Spinal cord (tissue), 10 donors: Measurements from ENCODE around the gene IGHMBP2. TPM values are rescaled to one million over a fixed set of nuclear protein-coding genes. Genes with fewer than 3 reads are reported as not detected.

Experiments
- DNase-seq, 6 donors: peaks; one replicate each; pipeline versions ENCODE4 v3.0.0 to v3.0.0-alpha.2; 2013 to 2015; ENCODE audit warnings: low spot score in 6 of 6, low read depth in 4 of 6
- H3K27ac ChIP-seq: one replicate; pipeline ENCODE4 v1.5.1; 2013; ENCODE audit warnings: low read depth, low read length, control low read depth
- H3K27me3 ChIP-seq: one replicate; pipeline ENCODE4 v1.6.1; 2013; ENCODE audit warnings: low read length; ENCODE audit not compliant: control insufficient read depth, insufficient read depth
- H3K36me3 ChIP-seq: one replicate; pipeline ENCODE4 v1.6.1; 2013; ENCODE audit warnings: low read length; ENCODE audit not compliant: control insufficient read depth, insufficient read depth
- H3K4me1 ChIP-seq: one replicate; pipeline ENCODE4 v1.6.1; 2013; ENCODE audit warnings: low read length; ENCODE audit not compliant: control insufficient read depth, insufficient read depth
- H3K4me3 ChIP-seq: one replicate; pipeline ENCODE4 v1.5.1; 2013; ENCODE audit warnings: low read depth, low read length, control low read depth
- H3K9me3 ChIP-seq: one replicate; pipeline ENCODE4 v1.6.1; 2013; ENCODE audit warnings: low read length; ENCODE audit not compliant: control insufficient read depth, insufficient read depth
- WGBS: methylation state at CpG from one replicate; pipeline ENCODE4 v1.1.5; 2013; ENCODE audit warnings: missing lambda C conversion rate; ENCODE audit not compliant: insufficient coverage; 5-methylcytosine and 5-hydroxymethylcytosine counted together
- polyA plus RNA-seq, 2 donors: library from polyadenylated mRNA; unstranded; fragments of 120-200 nt; gene quantifications; one replicate each; pipeline ENCODE4 v1.2.1, GENCODE V29; 2013; ENCODE audit not compliant: insufficient read length in 2 of 2
- total RNA-seq, 2 donors: library from RNA; depleted of rRNA in 1 of 2; stranded (reverse); fragments of 120-200 nt in 1 of 2; fragments of >200 nt in 1 of 2; gene quantifications; one replicate each; pipeline versions ENCODE4 v1.2.3 to v1.2.4, GENCODE V29; 2013 to 2014
- donor health status: healthy.

Gene IGHMBP2
- total and polyA plus RNA-seq, 4 donors: 11.4 to 28.1 (median 16.0) TPM

- Histone ChIP-seq H3K4me3 (no peak overlapping the region), H3K9me3 (no peaks in the 10 kb centered on the region), H3K27me3 (no peaks in the 10 kb centered on the region), H3K27ac (peak overlapping the region; percentile 93), H3K36me3 (peaks cover 42% of the 10 kb centered on the region), H3K4me1 (peaks cover 18% of the 10 kb centered on the region)
- 45% methylated on average over 15 of the region's 18 CpGs for WGBS
- peak in 2 of 6 donors; percentile 9 to 71 for DNase-seq
Measured at GRCh38 chr11:68889948-68890446, 13.7 kb upstream of the IGHMBP2 start.

- H3K36me3 ChIP-seq: peaks cover 49% of the 10 kb centered on the region
- H3K4me1 ChIP-seq: peaks cover 18% of the 10 kb centered on the region
- no peak overlapping the region for H3K4me3 ChIP-seq
Measured at GRCh38 chr11:68890490-68891231, 13.0 kb upstream of the IGHMBP2 start.

GRCh38 chr11:68891351-68891948 lies 12.2 kb upstream of the IGHMBP2 start:
- Histone ChIP-seq H3K36me3 (peaks cover 55% of the 10 kb centered on the region), H3K4me1 (peaks cover 18% of the 10 kb centered on the region), H3K4me3 (no peak overlapping the region), H3K27me3 (no peaks in the 10 kb centered on the region), H3K27ac (peak overlapping the region; percentile 93), H3K9me3 (no peaks in the 10 kb centered on the region)
- DNase-seq: no peak
- 82% methylated on average over 15 of the region's 17 CpGs for WGBS

More at GRCh38 chr11:68890490-68891231, 13.0 kb upstream of the IGHMBP2 start:
- Histone ChIP-seq H3K27me3 (no peaks in the 10 kb centered on the region), H3K9me3 (no peaks in the 10 kb centered on the region), H3K27ac (peak overlapping the region; percentile 93)
- WGBS: 72% methylated on average over 17 of the region's 17 CpGs
- peak in 2 of 6 donors; percentile 20 to 85 for DNase-seq

- no peak overlapping the region for H3K27ac ChIP-seq
- H3K27me3 ChIP-seq: no peaks in the 10 kb centered on the region
- peaks cover 67% of the 10 kb centered on the region for H3K36me3 ChIP-seq
- no peaks in the 10 kb centered on the region for H3K9me3 ChIP-seq
- H3K4me3 ChIP-seq: no peak overlapping the region
- 96% methylated on average over 20 of the region's 20 CpGs for WGBS
- H3K4me1 ChIP-seq: peaks cover 18% of the 10 kb centered on the region
- DNase-seq: no peak
Measured at GRCh38 chr11:68892576-68892975, 11.1 kb upstream of the IGHMBP2 start.

GRCh38 chr11:68893282-68893681 lies 10.4 kb upstream of the IGHMBP2 start:
- no peak overlapping the region for H3K27ac ChIP-seq
- 97% methylated on average over 5 of the region's 5 CpGs for WGBS
- peaks cover 74% of the 10 kb centered on the region for H3K36me3 ChIP-seq
- DNase-seq: no peak
- no peaks in the 10 kb centered on the region for H3K9me3 ChIP-seq
- H3K4me3 ChIP-seq: no peak overlapping the region
- H3K4me1 ChIP-seq: peaks cover 18% of the 10 kb centered on the region
- no peaks in the 10 kb centered on the region for H3K27me3 ChIP-seq

- no peak overlapping the region for H3K4me3 ChIP-seq
- H3K27ac ChIP-seq: no peak overlapping the region
- no peaks in the 10 kb centered on the region for H3K9me3 ChIP-seq
- DNase-seq: no peak
- peaks cover 77% of the 10 kb centered on the region for H3K36me3 ChIP-seq
- 95% methylated on average over 17 of the region's 23 CpGs for WGBS
- H3K4me1 ChIP-seq: peaks cover 6% of the 10 kb centered on the region
- no peaks in the 10 kb centered on the region for H3K27me3 ChIP-seq
Measured at GRCh38 chr11:68896171-68896959, 7.3 kb upstream of the IGHMBP2 start.

- peaks cover 69% of the 10 kb centered on the region for H3K36me3 ChIP-seq
- H3K27me3 ChIP-seq: no peaks in the 10 kb centered on the region
- no peak overlapping the region for H3K27ac ChIP-seq
- no peak for DNase-seq
- no peaks in the 10 kb centered on the region for H3K9me3 ChIP-seq
- H3K4me3 ChIP-seq: no peak overlapping the region
- no peaks in the 10 kb centered on the region for H3K4me1 ChIP-seq
- WGBS: 94% methylated on average over 9 of the region's 9 CpGs
Measured at GRCh38 chr11:68897441-68897840, 6.2 kb upstream of the IGHMBP2 start.

GRCh38 chr11:68900835-68901381 lies 2.8 kb upstream of the IGHMBP2 start:
- Histone ChIP-seq H3K4me1 (peaks cover 17% of the 10 kb centered on the region), H3K27ac (no peak overlapping the region), H3K27me3 (no peaks in the 10 kb centered on the region), H3K4me3 (no peak overlapping the region), H3K36me3 (peaks cover 45% of the 10 kb centered on the region), H3K9me3 (no peaks in the 10 kb centered on the region)
- WGBS: 85% methylated on average over 8 of the region's 9 CpGs
- no peak for DNase-seq

GRCh38 chr11:68904248-68904847 lies 657 bp downstream of the IGHMBP2 start:
- peak overlapping the region; percentile 99 for H3K4me3 ChIP-seq
- 1% methylated on average over 14 of the region's 24 CpGs for WGBS
- H3K27ac ChIP-seq: peak overlapping the region; percentile 50

More at GRCh38 chr11:68904248-68904847, 657 bp downstream of the IGHMBP2 start:
- Histone ChIP-seq H3K36me3 (peaks cover 33% of the 10 kb centered on the region), H3K27me3 (no peaks in the 10 kb centered on the region), H3K4me1 (peaks cover 17% of the 10 kb centered on the region), H3K9me3 (no peaks in the 10 kb centered on the region)
- peak in 2 of 6 donors; percentile 2 to 28 for DNase-seq
